SKM-1 treated with dmso at 0.1 percent for 144 hours (cell line): ENCODE results near the gene FUT2.
A peak's percentile ranks its signal among the peaks of the same experiment; 100 is the strongest.

Experiments
- DNase-seq: peaks from one replicate; lab custom pipeline; 2025; ENCODE audit not compliant: unreplicated experiment; lab: John Stamatoyannopoulos, UW

The FUT2 gene

GRCh38 chr19:48724796-48725753 lies 29.3 kb downstream of the FUT2 start:
- DNase-seq = peak; percentile 67

- DNase-seq = peak; percentile 58
Measured at GRCh38 chr19:48726556-48726955, 30.8 kb downstream of the FUT2 start.

- DNase-seq = no peak
Measured at GRCh38 chr19:48728911-48729664, 33.3 kb downstream of the FUT2 start.

GRCh38 chr19:48731452-48731851 lies 35.7 kb downstream of the FUT2 start:
- no peak for DNase-seq

GRCh38 chr19:48734625-48735024 lies 38.9 kb downstream of the FUT2 start:
- no peak for DNase-seq

GRCh38 chr19:48735031-48735615 lies 39.4 kb downstream of the FUT2 start:
- no peak for DNase-seq

GRCh38 chr19:48737360-48737998 lies 41.7 kb downstream of the FUT2 start:
- DNase-seq = no peak

GRCh38 chr19:48738557-48739403 lies 43.0 kb downstream of the FUT2 start:
- peak; percentile 53 for DNase-seq

- no peak for DNase-seq
Measured at GRCh38 chr19:48739404-48740163, 43.8 kb downstream of the FUT2 start.

- DNase-seq = no peak
Measured at GRCh38 chr19:48740164-48740972, 44.6 kb downstream of the FUT2 start, which contains the start of gene RASIP1. RASIP1 (minus strand) TSS chr19:48740610; CDS start chr19:48740282, 328 bp downstream.

- no peak for DNase-seq
Measured at GRCh38 chr19:48741129-48741999, 45.6 kb downstream of the FUT2 start.

GRCh38 chr19:48742096-48742495 lies 46.3 kb downstream of the FUT2 start:
- no peak for DNase-seq

GRCh38 chr19:48745208-48745995 lies 49.6 kb downstream of the FUT2 start:
- peak; percentile 26 for DNase-seq

GRCh38 chr19:48746110-48746509 lies 50.3 kb downstream of the FUT2 start:
- no peak for DNase-seq

GRCh38 chr19:48746738-48747575 lies 51.2 kb downstream of the FUT2 start, which contains the start of gene IZUMO1:
IZUMO1 (minus strand) TSS chr19:48746909; CDS start chr19:48745859, 1,050 bp downstream.
- peak; percentile 28 for DNase-seq
